GM23338 (cell line): ENCODE measurements around the gene TRIM14. TPM values are rescaled to one million over a fixed set of nuclear protein-coding genes. Genes with fewer than 3 reads are reported as not detected.

Source experiments
- ETS1 ChIP-seq: IDR thresholded peaks from 2 replicates; pipeline ENCODE4 v1.6.1; 2016; ENCODE audit warnings: antibody characterized with exemption
- JUNB ChIP-seq: IDR thresholded peaks from one replicate; pipeline ENCODE4 v1.6.1; 2016; ENCODE audit warnings: antibody characterized with exemption; ENCODE audit not compliant: unreplicated experiment
- NANOG ChIP-seq: IDR thresholded peaks from 2 replicates; pipeline ENCODE4 v1.6.1; 2016; ENCODE audit warnings: antibody characterized with exemption, borderline replicate concordance
- REST ChIP-seq: IDR thresholded peaks from one replicate; pipeline ENCODE4 v1.6.1; 2018; ENCODE audit warnings: antibody characterized with exemption; ENCODE audit not compliant: unreplicated experiment
- ZNF462 ChIP-seq: fragments of 250-450 bp; sonication (Bioruptor Pico); IDR thresholded peaks from 2 replicates; pipeline ENCODE4 v1.5.0; 2020; ENCODE audit warnings: mild to moderate bottlenecking, moderate library complexity
- polyA plus RNA-seq: library from polyadenylated mRNA; unstranded; fragments of >200 nt; fragmentation: Nextera tagmentation; extraction: Ambion mirVana; gene quantifications from 2 replicates; pipeline ENCODE4 v1.2.1, GENCODE V29; 2016
- total RNA-seq: library from RNA; depleted of rRNA; stranded (reverse); fragments of >200 nt; shearing (Covaris generic); gene quantifications from 2 replicates; pipeline ENCODE4 v1.2.3, GENCODE V29; 2014

The TRIM14 gene
- total and polyA plus RNA-seq, 2 experiments from 2014 or later: 17.2 to 25.3 TPM

- TF ChIP-seq ZNF462: no peak
- no peak for TF ChIP-seq NANOG
- no peak for TF ChIP-seq REST
- TF ChIP-seq JUNB: no peak
- TF ChIP-seq ETS1: no peak
Measured at GRCh38 chr9:98101416-98101815, 17.6 kb downstream of the TRIM14 start (continued).
